Common myeloid progenitor, CD34-positive (primary cell): ENCODE results near the gene MACROD2.
A peak's percentile ranks its signal among the peaks of the same experiment; 100 is the strongest.

ENCODE experiments used
- CTCF ChIA-PET: fragments of 350-600 bp; sonication (Branson Sonifier 250); formaldehyde crosslinking; loops from one replicate; lab custom pipeline; 2021; ENCODE audit warnings: antibody characterized with exemption; lab: Charles Lee
- POLR2A ChIA-PET: fragments of 350-600 bp; sonication (Branson Sonifier 250); formaldehyde crosslinking; loops from one replicate; lab custom pipeline; 2021; ENCODE audit warnings: antibody characterized with exemption; lab: Charles Lee
- DNase-seq, 3 donors: peaks; one replicate each; pipeline versions ENCODE4 v3.0.0 to v3.0.0-alpha.2; 2013
- H3K27ac ChIP-seq, 2 experiments: 1 replicate in 1 of 2; 2 replicates in 1 of 2; pipeline ENCODE4 v1.7.0; 2013; ENCODE audit warnings: inconsistent platforms in 2 of 2, low read length in 2 of 2, mild to moderate bottlenecking in 2 of 2, low read depth in 1 of 2, moderate library complexity in 1 of 2; ENCODE audit not compliant: severe bottlenecking in 2 of 2, insufficient read depth in 1 of 2, poor library complexity in 1 of 2
- H3K27me3 ChIP-seq, 5 experiments: replicated peaks in 2 of 5; 1 replicate in 3 of 5; 2 replicates in 2 of 5; pipeline versions ENCODE4 v1.6.1 to v1.7.0; 2013; ENCODE audit warnings: low read length in 4 of 5, mild to moderate bottlenecking in 2 of 5, moderate library complexity in 2 of 5, inconsistent platforms in 1 of 5; ENCODE audit not compliant: insufficient read depth in 5 of 5, control insufficient read depth in 4 of 5
- H3K36me3 ChIP-seq, 4 experiments: 1 replicate in 2 of 4; 2 replicates in 2 of 4; pipeline versions ENCODE4 v1.6.1 to v1.7.0; 2013; ENCODE audit warnings: low read length in 3 of 4, control low read depth in 1 of 4, mild to moderate bottlenecking in 1 of 4; ENCODE audit not compliant: control insufficient read depth in 4 of 4, insufficient read depth in 4 of 4
- H3K4me1 ChIP-seq, 4 experiments: 1 replicate in 3 of 4; 2 replicates in 1 of 4; pipeline versions ENCODE4 v1.6.1 to v1.7.1; 2013; ENCODE audit warnings: low read length in 3 of 4, mild to moderate bottlenecking in 3 of 4, control low read depth in 1 of 4, inconsistent platforms in 1 of 4, moderate library complexity in 1 of 4; ENCODE audit not compliant: control insufficient read depth in 4 of 4, insufficient read depth in 4 of 4; ENCODE audit errors: control extremely low read depth in 1 of 4
- H3K4me3 ChIP-seq, 7 experiments: 1 replicate in 4 of 7; 2 replicates in 3 of 7; pipeline versions ENCODE4 v1.5.1 to v1.7.0; 2013; ENCODE audit warnings: mild to moderate bottlenecking in 7 of 7, low read length in 6 of 7, moderate library complexity in 6 of 7, inconsistent platforms in 2 of 7, low read depth in 2 of 7, control low read depth in 1 of 7; ENCODE audit not compliant: insufficient read depth in 4 of 7, control insufficient read depth in 1 of 7; ENCODE audit errors: extremely low read depth in 1 of 7
- H3K9me3 ChIP-seq, 5 experiments: 1 replicate in 4 of 5; 2 replicates in 1 of 5; pipeline versions ENCODE4 v1.6.1 to v1.7.1; 2013; ENCODE audit warnings: low read length in 4 of 5, mild to moderate bottlenecking in 2 of 5, inconsistent platforms in 1 of 5, low read depth in 1 of 5, moderate library complexity in 1 of 5; ENCODE audit not compliant: control insufficient read depth in 4 of 5, insufficient read depth in 2 of 5; ENCODE audit errors: control extremely low read depth in 1 of 5
- WGBS: methylation state at CpG from one replicate; pipeline ENCODE4 v1.1.5; 2013; ENCODE audit not compliant: insufficient coverage; 5-methylcytosine and 5-hydroxymethylcytosine counted together

MACROD2 gene

DNA sequence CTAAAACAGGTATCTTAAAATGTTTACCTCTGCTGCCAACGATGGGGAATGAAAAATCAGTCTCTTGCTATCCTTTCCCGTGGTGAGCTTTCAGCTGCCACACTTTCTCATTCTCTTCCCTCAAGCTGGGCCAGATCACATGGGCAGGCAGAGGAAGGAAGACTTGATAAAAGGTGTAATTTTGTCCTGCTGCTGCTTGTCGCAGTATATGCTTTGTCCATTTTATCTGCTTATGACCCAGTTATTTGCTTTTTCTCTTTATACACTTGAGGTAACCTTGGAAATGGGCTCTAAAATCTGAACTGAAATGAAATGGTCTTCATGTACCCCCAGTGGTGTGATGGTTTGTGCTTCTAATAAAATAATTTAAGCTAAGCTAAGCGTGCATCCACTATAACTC lies 1038.0 kb downstream of the MACROD2 start:
- Histone ChIP-seq H3K27me3 (no peaks in the 10 kb centered on the region), H3K36me3 (no peaks in the 10 kb centered on the region), H3K9me3 (peaks cover 0 to 3% (median 0%) of the 10 kb centered on the region in 5 experiments), H3K4me1 (peaks cover 0 to 2% (median 0%) of the 10 kb centered on the region in 4 experiments), H3K27ac (no peak overlapping the region), H3K4me3 (no peak overlapping the region)
- DNase-seq, result no peak
- POLR2A ChIA-PET, result no interaction called here
- no CpG with 5 or more reads among the region's 4 CpGs for WGBS
- CTCF ChIA-PET, result no interaction called here

DNA sequence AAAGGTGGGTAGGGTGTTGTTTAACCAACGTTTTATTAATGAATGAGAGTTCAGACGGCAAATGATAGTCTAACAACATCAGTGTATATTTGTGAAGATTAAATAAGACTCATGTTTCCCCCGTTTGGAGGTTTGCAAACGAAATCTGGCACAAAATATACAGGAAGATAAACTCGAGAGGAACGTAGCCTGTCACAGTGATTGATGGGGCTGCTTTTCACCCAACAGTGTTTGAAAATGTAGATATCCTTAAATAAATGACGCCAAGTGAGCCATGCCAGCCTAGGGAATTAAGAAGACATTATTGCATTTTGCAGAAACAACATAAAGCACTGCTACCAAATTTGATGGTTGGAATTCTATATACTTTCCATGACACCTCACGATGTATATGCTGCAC lies 1038.6 kb downstream of the MACROD2 start:
- no peaks in the 10 kb centered on the region for H3K27me3 ChIP-seq
- peak in 1 of 3 donors; percentile 33 for DNase-seq
- H3K4me1 ChIP-seq, result peaks cover 0 to 2% (median 0%) of the 10 kb centered on the region in 4 experiments
- CTCF ChIA-PET, result no interaction called here
- no peak overlapping the region for H3K4me3 ChIP-seq
- no peaks in the 10 kb centered on the region for H3K36me3 ChIP-seq
- H3K9me3 ChIP-seq, result peaks cover 0 to 3% (median 0%) of the 10 kb centered on the region in 5 experiments
- POLR2A ChIA-PET, result no interaction called here
- 35% methylated on average over 6 of the region's 8 CpGs for WGBS
- no peak overlapping the region for H3K27ac ChIP-seq

DNA sequence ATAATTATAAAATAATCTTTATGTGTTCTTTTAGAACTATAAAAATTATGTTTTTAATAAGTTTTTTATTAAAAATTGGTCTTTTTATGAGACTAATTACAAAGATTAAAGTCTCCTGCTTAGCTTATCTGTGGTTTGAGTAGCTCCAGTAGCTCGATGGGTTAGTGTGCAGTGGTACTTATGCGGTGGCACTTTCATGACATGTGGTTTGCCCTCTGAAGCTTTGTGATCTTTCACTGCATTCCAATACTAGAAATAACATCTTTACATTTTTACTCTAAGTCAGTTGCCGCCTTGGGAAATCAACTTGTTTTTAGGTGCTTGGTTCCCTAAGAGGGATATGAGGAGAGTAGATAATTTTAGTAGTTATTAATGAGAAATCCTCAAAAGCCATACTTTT lies 1041.6 kb downstream of the MACROD2 start:
- Histone ChIP-seq H3K27me3 (no peaks in the 10 kb centered on the region), H3K27ac (no peak overlapping the region), H3K36me3 (no peaks in the 10 kb centered on the region), H3K4me3 (no peak overlapping the region), H3K9me3 (no peaks in the 10 kb centered on the region), H3K4me1 (peaks cover 0 to 2% (median 0%) of the 10 kb centered on the region in 4 experiments)
- CTCF ChIA-PET, result no interaction called here
- 100% methylated on average over 1 of the region's 3 CpGs for WGBS
- POLR2A ChIA-PET, result no interaction called here
- no peak for DNase-seq

DNA sequence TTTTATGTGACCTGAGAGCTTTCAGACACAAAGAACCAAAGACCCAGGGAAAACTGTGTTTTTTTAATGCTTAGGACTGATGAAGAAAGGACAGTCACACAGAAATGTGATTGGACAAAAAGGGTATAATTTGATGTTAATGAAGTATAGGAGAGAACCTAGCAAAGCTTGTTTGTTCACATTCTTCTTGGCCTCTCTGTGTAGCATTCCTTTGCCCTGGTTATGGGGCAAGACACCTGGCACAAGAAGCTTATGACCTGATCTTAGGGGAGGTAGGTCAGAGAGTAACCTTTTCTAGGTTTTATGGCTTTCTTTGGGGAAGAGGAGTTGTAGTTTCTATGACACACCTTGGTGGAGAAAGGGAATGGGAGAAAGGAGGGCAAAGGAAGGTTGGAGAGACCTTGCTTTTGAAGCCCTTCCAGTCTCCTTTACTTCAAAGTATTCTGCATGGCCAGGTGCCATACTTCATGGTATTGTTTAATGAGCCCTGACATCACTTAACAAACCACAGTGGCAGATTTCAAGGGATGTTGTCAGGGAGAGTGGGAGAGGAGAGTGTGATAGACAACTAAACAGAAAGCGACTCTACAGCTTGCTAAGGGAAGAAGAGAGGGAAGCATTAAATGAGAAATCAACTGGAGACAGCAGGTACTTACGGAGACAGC lies 1043.9 kb downstream of the MACROD2 start:
- 100% methylated on average over 1 of the region's 2 CpGs for WGBS
- ChIA-PET CTCF (no interaction called here), POLR2A (no interaction called here)
- DNase-seq, result no peak
- no peak overlapping the region for H3K27ac ChIP-seq
- no peak overlapping the region for H3K4me3 ChIP-seq
- no peaks in the 10 kb centered on the region for H3K4me1 ChIP-seq
- no peaks in the 10 kb centered on the region for H3K36me3 ChIP-seq
- peaks cover 0 to 1% (median 0%) of the 10 kb centered on the region in 5 experiments for H3K9me3 ChIP-seq
- H3K27me3 ChIP-seq, result no peaks in the 10 kb centered on the region

DNA sequence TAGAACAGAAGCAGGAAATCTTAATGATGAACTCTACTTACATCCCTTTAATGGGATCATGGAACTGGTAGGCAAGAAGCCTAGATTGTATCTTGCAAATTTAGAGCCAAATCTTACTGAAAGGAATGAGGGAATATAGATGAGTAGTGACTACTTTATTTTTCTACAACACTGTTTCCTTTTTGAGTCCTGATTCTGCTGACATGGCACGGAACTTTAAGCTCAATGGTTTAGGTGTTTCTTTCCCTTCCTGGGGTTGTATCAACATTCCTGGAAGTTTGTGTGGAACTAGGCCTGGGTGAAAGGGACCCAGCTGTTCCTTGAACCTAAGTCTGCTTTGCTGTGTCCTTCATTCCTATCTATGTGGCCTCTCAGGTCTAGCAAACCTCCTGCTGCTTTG lies 1047.4 kb downstream of the MACROD2 start:
- no peaks in the 10 kb centered on the region for H3K27me3 ChIP-seq
- H3K9me3 ChIP-seq, result peaks cover 0 to 1% (median 0%) of the 10 kb centered on the region in 5 experiments
- 89% methylated on average over 1 of the region's 1 CpG for WGBS
- no peaks in the 10 kb centered on the region for H3K36me3 ChIP-seq
- no peak overlapping the region for H3K4me3 ChIP-seq
- POLR2A ChIA-PET, result no interaction called here
- no peak for DNase-seq
- peaks cover 0 to 4% (median 3%) of the 10 kb centered on the region in 4 experiments for H3K4me1 ChIP-seq
- CTCF ChIA-PET, result interaction anchor here (1.6 kb wide), 1 partner anchor 12 kb away, joined by 4 read pairs; no protein-coding TSS in a partner anchor
- no peak overlapping the region for H3K27ac ChIP-seq

DNA sequence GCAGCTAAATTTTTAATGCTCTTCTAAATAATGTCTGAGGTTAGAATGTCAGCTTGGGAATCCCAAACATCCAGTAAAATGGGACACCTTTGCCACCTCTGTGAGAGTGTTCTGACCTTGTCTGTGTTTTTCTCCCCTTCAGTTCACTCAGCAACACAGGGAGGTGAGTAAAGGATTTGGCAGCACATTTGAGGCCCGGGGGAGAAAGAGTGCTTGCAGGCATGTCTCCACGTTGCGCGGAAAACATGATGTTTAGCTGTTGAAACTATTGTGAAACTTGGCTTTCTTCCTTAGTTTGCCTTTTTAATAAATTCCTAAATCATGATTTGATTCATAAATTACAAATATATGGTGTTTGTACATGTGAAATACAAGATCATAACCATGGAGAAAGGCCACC lies 1049.9 kb downstream of the MACROD2 start:
- Histone ChIP-seq H3K27me3 (no peaks in the 10 kb centered on the region), H3K4me3 (no peak overlapping the region), H3K27ac (no peak overlapping the region), H3K9me3 (peaks cover 0 to 1% (median 0%) of the 10 kb centered on the region in 5 experiments), H3K36me3 (no peaks in the 10 kb centered on the region), H3K4me1 (peaks cover 0 to 4% (median 4%) of the 10 kb centered on the region in 4 experiments)
- DNase-seq, result no peak
- ChIA-PET POLR2A (no interaction called here), CTCF (no interaction called here)
- no CpG with 5 or more reads among the region's 4 CpGs for WGBS

DNA sequence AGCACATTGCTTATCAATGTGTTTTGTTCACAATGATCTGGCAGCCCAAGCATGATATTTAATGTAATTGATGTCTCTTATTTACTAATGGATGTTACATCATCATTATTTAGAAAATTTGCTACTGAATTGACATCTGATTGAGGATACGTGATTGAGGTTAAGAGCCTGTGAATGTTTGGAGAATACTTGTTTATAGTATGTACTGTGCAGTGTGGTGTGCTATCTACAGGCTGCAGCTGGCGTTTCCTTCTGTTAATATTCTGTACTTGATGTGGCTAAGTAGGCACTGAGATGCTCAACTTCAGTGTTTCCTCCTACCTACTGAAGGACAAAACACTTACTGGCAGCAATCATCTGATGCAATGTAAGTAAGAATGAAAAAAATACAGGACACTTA lies 1051.7 kb downstream of the MACROD2 start:
- ChIA-PET CTCF (interaction anchor here (0.5 kb wide), 1 partner anchor 12 kb away, joined by 4 read pairs; no protein-coding TSS in a partner anchor), POLR2A (no interaction called here)
- Histone ChIP-seq H3K4me3 (no peak overlapping the region), H3K27ac (no peak overlapping the region), H3K27me3 (no peaks in the 10 kb centered on the region), H3K9me3 (peaks cover 0 to 1% (median 0%) of the 10 kb centered on the region in 5 experiments), H3K4me1 (peaks cover 0 to 4% (median 4%) of the 10 kb centered on the region in 4 experiments), H3K36me3 (no peaks in the 10 kb centered on the region)
- WGBS, result no CpG with 5 or more reads among the region's 2 CpGs
- DNase-seq, result peak in 1 of 3 donors; percentile 96
